ENCODE data around the gene PBX4. TPM values are rescaled to one million over a fixed set of nuclear protein-coding genes. Genes with fewer than 3 reads are reported as not detected.

Gene PBX4
- total RNA-seq, 1 experiment from 2014 or later: 11.6 TPM

GRCh38 chr19:19571071-19571786, 47.3 kb downstream of the PBX4 start (continued):
- no peak for TF ChIP-seq POLR2AphosphoS5 (IDR thresholded peaks at IDR 0.05; ENCODE audit: low read depth, low read length)
- TF ChIP-seq, protein P1, sequence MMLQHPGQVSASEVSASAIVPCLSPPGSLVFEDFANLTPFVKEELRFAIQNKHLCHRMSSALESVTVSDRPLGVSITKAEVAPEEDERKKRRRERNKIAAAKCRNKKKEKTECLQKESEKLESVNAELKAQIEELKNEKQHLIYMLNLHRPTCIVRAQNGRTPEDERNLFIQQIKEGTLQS (IDR thresholded peaks at IDR 0.05): no peak
- no peak for TF ChIP-seq EGR1 (IDR thresholded peaks at IDR 0.05; ENCODE audit: low read depth)
- no peak for TF ChIP-seq EZH2 (IDR thresholded peaks at IDR 0.05)
- no peak for TF ChIP-seq SRF (IDR thresholded peaks at IDR 0.05; ENCODE audit: low read depth)
- TF ChIP-seq, protein P2, sequence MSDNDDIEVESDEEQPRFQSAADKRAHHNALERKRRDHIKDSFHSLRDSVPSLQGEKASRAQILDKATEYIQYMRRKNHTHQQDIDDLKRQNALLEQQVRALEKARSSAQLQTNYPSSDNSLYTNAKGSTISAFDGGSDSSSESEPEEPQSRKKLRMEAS (IDR thresholded peaks at IDR 0.05): no peak
- no peak for TF ChIP-seq EZH2phosphoT487 (IDR thresholded peaks at IDR 0.05; ENCODE audit: borderline replicate concordance)

DNA sequence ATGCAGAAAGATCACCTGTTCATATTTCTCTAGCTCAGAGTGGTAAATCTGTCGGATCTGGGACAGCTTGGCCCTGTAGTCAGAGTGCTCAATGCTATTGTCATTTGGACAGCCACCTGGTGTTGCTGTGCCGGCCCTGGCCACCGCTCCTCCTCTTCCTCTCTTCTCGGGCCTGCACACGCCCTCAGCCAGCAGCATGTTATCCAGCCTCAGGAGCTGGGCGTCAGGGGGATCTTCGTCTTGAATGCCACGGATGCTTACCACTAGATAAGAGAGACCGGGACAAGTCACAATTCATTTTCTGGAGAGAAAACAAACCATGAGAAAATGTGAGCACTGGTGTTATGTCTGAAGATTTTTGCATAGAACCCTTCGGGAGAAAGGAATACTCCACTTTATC, 47.9 kb downstream of the PBX4 start:
- DNase-seq (ENCODE audit: low read depth, low spot score) (no peak), ATAC-seq (no peak)
- Histone ChIP-seq H3K9ac (ENCODE audit: low read length) (no peak overlapping the region), H4K20me1 (ENCODE audit: insufficient read depth) (no peaks in the 10 kb centered on the region), H3K27ac (ENCODE audit: low read depth, low read length) (no peak overlapping the region), H3K27me3 (ENCODE audit: insufficient read depth, low read length) (no peaks in the 10 kb centered on the region), H3K4me2 (ENCODE audit: low read length) (no peak overlapping the region), H2AFZ (ENCODE audit: low read depth, low read length, poor library complexity, severe bottlenecking) (no peak overlapping the region), H3K79me2 (ENCODE audit: insufficient read depth, low read length) (no peaks in the 10 kb centered on the region), H3K4me1 (ENCODE audit: control insufficient read depth in 1 of 2, insufficient read depth in 2 of 2, low read length in 2 of 2) (peaks cover 0 to 11% of the 10 kb centered on the region in 2 experiments; a peak in 2 of 4 replicates), H3K36me3 (ENCODE audit: control insufficient read depth in 1 of 2, insufficient read depth in 2 of 2, low read length in 2 of 2) (peaks cover 0 to 2% of the 10 kb centered on the region in 2 experiments; a peak in 2 of 4 replicates), H3K4me3 (replicated peaks in 1 of 2; ENCODE audit: low read depth in 1 of 2, low read length in 2 of 2) (no peak overlapping the region), H3K9me3 (ENCODE audit: control insufficient read depth in 1 of 2, insufficient read depth in 1 of 2, low read depth in 1 of 2, low read length in 2 of 2) (no peaks in the 10 kb centered on the region), H3K9me2 (ENCODE audit: insufficient read depth) (no peaks in the 10 kb centered on the region)
- ChIA-PET RAD21 (ENCODE audit: low non-redundant PET in 1 of 2, low total read pairs in 2 of 2, uncharacterized antibody in 2 of 2, unreplicated experiment in 2 of 2) (no interaction called here), CTCF (no interaction called here), POLR2A (no interaction called here)
- TF ChIP-seq, protein P3, sequence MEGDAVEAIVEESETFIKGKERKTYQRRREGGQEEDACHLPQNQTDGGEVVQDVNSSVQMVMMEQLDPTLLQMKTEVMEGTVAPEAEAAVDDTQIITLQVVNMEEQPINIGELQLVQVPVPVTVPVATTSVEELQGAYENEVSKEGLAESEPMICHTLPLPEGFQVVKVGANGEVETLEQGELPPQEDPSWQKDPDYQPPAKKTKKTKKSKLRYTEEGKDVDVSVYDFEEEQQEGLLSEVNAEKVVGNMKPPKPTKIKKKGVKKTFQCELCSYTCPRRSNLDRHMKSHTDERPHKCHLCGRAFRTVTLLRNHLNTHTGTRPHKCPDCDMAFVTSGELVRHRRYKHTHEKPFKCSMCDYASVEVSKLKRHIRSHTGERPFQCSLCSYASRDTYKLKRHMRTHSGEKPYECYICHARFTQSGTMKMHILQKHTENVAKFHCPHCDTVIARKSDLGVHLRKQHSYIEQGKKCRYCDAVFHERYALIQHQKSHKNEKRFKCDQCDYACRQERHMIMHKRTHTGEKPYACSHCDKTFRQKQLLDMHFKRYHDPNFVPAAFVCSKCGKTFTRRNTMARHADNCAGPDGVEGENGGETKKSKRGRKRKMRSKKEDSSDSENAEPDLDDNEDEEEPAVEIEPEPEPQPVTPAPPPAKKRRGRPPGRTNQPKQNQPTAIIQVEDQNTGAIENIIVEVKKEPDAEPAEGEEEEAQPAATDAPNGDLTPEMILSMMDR (IDR thresholded peaks at IDR 0.05 in 2 of 3, conservative IDR thresholded peaks at IDR 0.05 in 1 of 3; ENCODE audit: borderline replicate concordance in 1 of 3, insufficient read depth in 1 of 3, low read depth in 2 of 3, low read length in 2 of 3): no peak
- TF ChIP-seq, protein P2 (IDR thresholded peaks at IDR 0.05): no peak
- TF ChIP-seq FOSL1 (IDR thresholded peaks at IDR 0.05; ENCODE audit: low read depth) (no peak), TCF7L2 (IDR thresholded peaks at IDR 0.05; ENCODE audit: borderline replicate concordance, extremely low read depth, insufficient read depth, insufficient read length) (no peak)
- TF ChIP-seq, protein P1 (IDR thresholded peaks at IDR 0.05): no peak
- no TSS peak for BruUV-seq (replicated peaks)
- intact Hi-C loops (cut with micrococcal nuclease): no loop called here
